Coronary artery (tissue), 2 donors: Measurements from ENCODE around the gene RANBP3.
"Not testable (repeated sequence)": the region's sequence is repeated elsewhere in the genome, so short reads cannot be mapped to it uniquely, and the experiment has no call there.

Source experiments
- DNase-seq: peaks from one replicate; pipeline ENCODE4 v3.0.0-alpha.2; 2017; ENCODE audit warnings: low spot score
- H3K27ac ChIP-seq, 2 donors: fragments of 200-600 bp; sonication (generic); one replicate each; pipeline ENCODE4 v1.5.1; 2016 to 2019
- H3K4me3 ChIP-seq: fragments of 200-600 bp; sonication (generic); 2 replicates; pipeline ENCODE4 v1.5.1; 2016; ENCODE audit warnings: mild to moderate bottlenecking, moderate library complexity
- TF ChIP-seq, protein P1 (sequence below): fragments of 200-600 bp; sonication (generic); IDR thresholded peaks from one replicate; pipeline ENCODE4 v1.5.1; 2019; ENCODE audit warnings: antibody characterized with exemption

The RANBP3 gene

DNA sequence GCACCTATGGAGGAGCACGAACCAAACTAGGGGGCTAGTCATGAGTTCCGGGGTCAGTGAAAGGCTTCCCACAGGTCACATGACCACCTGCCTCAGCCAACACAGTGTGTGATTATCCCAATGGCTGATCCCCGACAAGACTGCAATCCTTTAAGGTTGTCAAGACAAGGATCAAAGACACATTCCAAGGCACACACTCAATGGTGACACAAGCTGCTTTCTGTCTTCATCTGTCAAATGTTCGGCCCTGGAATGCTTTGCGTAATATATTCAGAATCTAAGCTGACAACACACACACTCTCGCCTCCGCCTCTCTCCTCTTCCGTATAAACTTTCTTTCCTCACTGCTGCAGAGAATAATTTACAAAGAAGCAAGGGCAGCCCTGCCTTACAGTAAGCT lies 11.7 kb downstream of the RANBP3 start:
- TF ChIP-seq, protein P1, sequence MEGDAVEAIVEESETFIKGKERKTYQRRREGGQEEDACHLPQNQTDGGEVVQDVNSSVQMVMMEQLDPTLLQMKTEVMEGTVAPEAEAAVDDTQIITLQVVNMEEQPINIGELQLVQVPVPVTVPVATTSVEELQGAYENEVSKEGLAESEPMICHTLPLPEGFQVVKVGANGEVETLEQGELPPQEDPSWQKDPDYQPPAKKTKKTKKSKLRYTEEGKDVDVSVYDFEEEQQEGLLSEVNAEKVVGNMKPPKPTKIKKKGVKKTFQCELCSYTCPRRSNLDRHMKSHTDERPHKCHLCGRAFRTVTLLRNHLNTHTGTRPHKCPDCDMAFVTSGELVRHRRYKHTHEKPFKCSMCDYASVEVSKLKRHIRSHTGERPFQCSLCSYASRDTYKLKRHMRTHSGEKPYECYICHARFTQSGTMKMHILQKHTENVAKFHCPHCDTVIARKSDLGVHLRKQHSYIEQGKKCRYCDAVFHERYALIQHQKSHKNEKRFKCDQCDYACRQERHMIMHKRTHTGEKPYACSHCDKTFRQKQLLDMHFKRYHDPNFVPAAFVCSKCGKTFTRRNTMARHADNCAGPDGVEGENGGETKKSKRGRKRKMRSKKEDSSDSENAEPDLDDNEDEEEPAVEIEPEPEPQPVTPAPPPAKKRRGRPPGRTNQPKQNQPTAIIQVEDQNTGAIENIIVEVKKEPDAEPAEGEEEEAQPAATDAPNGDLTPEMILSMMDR = no peak
- no peak for DNase-seq

DNA sequence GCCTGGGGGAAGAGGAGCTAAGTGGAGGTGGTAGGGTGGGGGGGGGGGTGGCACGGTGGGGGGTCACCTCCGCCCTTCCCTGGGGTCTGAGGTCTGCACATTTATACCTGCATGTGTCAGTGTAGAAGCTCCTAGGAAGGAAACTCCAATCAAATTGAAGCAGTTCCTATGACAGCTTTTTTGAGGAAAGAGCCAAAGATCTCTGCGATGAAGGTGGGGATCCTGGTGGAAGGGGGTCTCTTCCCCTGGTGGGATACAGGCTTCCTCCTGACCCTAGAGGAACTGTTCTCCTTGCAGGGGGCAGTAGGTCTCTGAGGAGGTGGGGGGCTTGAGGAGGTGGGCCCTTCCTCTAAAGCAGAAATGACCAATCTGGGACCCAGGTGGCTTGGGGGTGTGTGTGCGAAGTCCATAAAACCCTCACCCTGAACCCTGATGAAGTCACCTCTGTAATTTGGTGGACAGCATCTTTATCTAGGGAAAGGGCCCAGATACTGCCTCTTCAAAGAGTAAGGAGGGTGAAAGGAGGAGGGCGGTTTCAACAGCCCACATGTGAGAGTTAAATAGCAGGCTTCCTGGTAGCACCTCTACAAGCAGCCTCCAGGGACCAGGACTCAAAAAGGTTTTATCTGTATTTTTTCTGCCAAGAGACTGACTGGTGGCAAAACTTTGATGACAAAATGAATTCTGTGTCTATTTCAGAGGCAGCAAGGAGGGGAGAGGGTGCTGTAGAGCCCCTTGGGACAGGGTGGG lies 12.9 kb downstream of the RANBP3 start:
- H3K27ac ChIP-seq = no peak overlapping the region

More for the DNA sequence above, 11.7 kb downstream of the RANBP3 start:
- Histone ChIP-seq H3K4me3 (no peak overlapping the region), H3K27ac (peak overlapping the region in 1 of 2 donors; percentile 0)

DNA sequence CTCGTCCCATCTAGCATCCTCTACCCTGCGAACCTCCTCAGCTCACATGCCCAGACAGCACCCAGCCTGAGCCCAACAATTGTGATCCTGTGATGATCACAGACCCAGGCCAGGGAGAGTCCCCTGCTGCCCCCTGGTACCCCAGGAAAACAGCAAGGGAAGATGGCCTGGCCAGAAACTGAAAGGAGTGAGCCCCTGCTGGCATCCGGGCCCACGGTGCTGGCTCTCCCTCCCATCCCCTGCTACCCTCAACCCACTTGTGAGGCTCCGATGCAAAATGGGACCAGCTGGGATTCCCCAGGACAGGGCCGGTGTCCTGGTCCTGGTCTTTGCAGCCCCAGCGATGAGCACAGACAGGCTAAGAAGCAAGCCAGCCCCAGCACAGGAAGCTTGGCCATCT lies 14.1 kb downstream of the RANBP3 start:
- DNase-seq = no peak
- H3K4me3 ChIP-seq = no peak overlapping the region
- no peak overlapping the region for H3K27ac ChIP-seq
- TF ChIP-seq, protein P1 = no peak

More for the DNA sequence above, 12.9 kb downstream of the RANBP3 start:
- no peak overlapping the region for H3K4me3 ChIP-seq
- TF ChIP-seq, protein P1 = no peak
- DNase-seq = no peak

DNA sequence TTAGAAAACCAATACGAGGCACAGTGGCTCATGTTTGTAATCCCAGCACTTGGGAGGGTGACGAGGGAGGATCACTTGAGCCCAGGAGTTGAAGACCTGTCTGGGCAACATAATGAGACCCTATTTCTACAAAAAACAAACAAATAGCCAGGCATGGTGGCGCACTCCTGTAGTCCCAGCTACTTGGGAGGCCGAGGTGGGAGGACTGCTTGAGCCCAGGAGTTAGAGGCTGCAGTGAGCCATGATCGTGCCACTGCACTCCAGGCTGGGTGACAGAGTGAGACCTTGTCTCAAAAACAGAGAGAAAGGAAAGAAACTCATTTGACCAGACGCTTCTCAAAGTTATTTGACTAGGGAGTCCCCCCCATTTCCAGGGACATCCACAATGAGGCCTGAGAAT lies 14.7 kb downstream of the RANBP3 start:
- H3K27ac ChIP-seq, DNase-seq, H3K4me3 ChIP-seq: not testable (repeated sequence)

DNA sequence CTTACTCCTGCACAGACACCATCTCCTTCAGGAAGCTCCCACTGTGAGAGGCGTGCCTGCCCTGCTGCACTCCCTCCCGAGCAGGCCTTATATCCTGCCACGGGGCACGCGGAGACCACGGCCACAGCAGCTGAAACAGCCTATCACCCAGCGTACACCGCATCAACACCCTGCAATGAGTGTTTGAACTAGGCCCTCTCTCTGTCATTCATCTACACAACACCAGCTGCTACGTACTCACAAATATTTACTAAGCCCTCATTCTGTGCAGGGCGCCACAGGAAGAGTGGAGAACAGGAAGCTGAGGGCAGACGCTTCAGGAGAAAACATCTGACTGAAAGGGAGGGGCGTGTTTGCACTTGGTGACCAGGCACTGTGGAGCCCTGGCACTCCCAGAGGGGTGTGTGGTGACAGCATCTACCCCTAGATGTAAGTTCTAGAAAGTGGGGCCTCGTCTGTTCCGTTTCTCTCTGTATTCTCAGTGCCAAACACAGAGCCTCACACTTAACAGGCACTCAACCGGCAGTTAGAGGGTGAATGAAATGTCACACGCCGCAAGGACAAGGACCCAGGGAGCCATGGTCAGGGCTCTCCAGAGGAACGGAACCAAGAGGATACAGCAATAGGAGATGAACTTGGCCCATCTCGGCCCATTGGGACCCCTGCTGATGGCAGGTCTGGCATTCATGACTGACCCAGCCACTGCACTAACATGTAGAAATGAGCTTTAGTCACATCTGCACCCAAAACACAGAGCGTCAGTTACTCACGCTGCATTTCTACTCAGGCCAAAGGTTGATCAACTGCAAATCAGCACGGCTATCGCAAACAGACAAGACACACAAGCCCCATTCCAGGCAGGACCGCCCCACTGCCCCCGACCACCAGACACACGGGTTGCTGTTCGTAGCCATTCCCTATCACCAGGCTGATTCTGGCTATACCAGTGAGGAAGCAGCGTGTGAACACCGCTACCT lies 15.7 kb downstream of the RANBP3 start:
- TF ChIP-seq, protein P1 = no peak
- no peak for DNase-seq

DNA sequence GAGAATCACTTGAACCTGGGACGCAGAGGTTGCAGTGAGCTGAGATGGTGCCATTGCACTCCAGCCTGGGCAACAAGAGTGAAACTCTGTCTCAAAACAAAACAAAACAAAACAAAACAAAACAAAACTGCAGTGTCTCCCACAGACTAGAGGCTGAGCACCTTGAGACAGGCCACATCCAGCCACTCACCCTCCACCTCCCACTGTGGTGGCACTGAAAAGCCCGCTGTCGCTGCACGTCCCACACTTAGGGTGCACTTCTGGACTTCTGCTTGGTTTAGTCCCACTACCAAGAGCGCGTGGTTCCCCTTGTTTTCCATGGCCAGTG lies 16.3 kb downstream of the RANBP3 start:
- H3K27ac ChIP-seq = peak overlapping the region in 1 of 2 donors; percentile 76
- H3K4me3 ChIP-seq = peak overlapping the region; percentile 8
- DNase-seq = not testable (repeated sequence)

More for the DNA sequence above, 15.7 kb downstream of the RANBP3 start:
- H3K27ac ChIP-seq = peak overlapping the region in 1 of 2 donors; percentile 76
- peak overlapping the region; percentile 8 for H3K4me3 ChIP-seq

DNA sequence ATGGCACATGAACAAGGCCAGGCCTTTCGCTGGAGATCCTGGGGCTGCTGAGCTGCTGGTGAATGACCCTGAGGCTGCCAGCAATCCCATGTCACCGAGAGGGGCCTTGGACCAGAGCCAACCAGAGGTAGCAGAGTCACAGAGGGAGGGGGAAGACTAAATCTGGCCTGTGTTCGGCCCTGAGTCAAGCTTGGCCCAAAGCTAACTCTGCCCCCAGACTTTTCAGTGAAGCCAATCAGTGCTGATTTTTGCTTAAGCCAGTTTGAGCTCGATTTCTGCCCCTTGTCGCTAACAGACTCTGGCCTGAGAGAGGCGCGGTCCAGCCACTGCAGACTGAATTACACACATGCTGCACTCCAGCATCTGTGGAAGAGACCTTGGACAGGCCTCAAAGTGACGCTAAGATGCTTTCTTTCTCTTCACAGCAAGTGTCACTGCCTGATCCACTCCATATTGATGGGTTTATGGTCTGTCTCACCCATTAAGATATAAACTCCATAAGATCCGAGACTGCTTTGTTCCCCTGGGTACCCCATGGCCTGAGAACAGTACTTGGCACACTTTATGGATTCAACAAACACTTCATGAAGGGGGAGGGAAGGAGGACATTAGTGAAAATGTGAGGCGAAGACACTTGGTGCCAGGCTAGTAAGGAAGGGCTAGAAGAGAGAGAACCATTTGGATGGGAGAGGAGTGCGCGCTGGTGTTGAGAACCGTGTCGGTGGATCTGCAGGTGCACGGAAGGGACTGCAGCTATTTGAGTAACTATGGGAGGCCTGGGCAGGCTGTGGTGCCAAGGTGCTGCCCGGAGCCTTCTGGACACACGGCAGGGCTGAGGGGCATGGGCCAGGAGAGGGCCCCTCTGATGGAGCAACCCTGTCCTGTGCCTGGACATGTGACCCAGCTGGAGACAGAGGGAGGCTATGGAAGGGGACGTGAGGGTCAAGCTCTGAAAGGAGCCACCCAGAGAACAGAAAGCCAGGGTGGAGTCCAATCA lies 17.6 kb downstream of the RANBP3 start:
- peak overlapping the region; percentile 13 to 76 for H3K27ac ChIP-seq
- TF ChIP-seq, protein P1 = no peak
- no peak for DNase-seq
- no peak overlapping the region for H3K4me3 ChIP-seq
